Liver (tissue), 9 donors: ENCODE results near the gene BPHL. TPM values are rescaled to one million over a fixed set of nuclear protein-coding genes. Genes with fewer than 3 reads are reported as not detected.

Experiments used
- DNase-seq: peaks from one replicate; pipeline ENCODE4 v3.0.0-alpha.2; 2017; ENCODE audit warnings: low spot score
- H3K27ac ChIP-seq, 2 donors: one replicate each; pipeline ENCODE4 v1.7.0; 2013; ENCODE audit warnings: inconsistent platforms in 2 of 2, low read length in 2 of 2, control low read depth in 1 of 2, low read depth in 1 of 2, mild to moderate bottlenecking in 1 of 2
- H3K27me3 ChIP-seq, 4 donors: one replicate each; pipeline versions ENCODE4 v1.6.1 to v1.7.0; 2013; ENCODE audit warnings: low read length in 3 of 4, inconsistent platforms in 1 of 4, mild to moderate bottlenecking in 1 of 4, moderate library complexity in 1 of 4; ENCODE audit not compliant: control insufficient read depth in 4 of 4, insufficient read depth in 4 of 4
- H3K36me3 ChIP-seq, 4 donors: one replicate each; pipeline versions ENCODE4 v1.6.1 to v1.7.0; 2013; ENCODE audit warnings: low read length in 3 of 4, mild to moderate bottlenecking in 3 of 4, low read depth in 1 of 4, moderate library complexity in 1 of 4; ENCODE audit not compliant: control insufficient read depth in 4 of 4, insufficient read depth in 3 of 4
- H3K4me1 ChIP-seq, 4 donors: one replicate each; pipeline versions ENCODE4 v1.6.1 to v1.7.0; 2013; ENCODE audit warnings: low read length in 3 of 4, mild to moderate bottlenecking in 3 of 4, moderate library complexity in 1 of 4; ENCODE audit not compliant: control insufficient read depth in 4 of 4, insufficient read depth in 4 of 4
- H3K4me3 ChIP-seq, 3 donors: one replicate each; pipeline versions ENCODE4 v1.6.1 to v1.7.0; 2013; ENCODE audit warnings: low read length in 3 of 3, control low read depth in 1 of 3, low read depth in 1 of 3, mild to moderate bottlenecking in 1 of 3
- H3K9ac ChIP-seq, 2 donors: one replicate each; pipeline ENCODE4 v1.7.0; 2013; ENCODE audit warnings: low read length in 2 of 2, mild to moderate bottlenecking in 2 of 2, moderate library complexity in 2 of 2, control low read depth in 1 of 2, low read depth in 1 of 2
- H3K9me3 ChIP-seq, 4 donors: one replicate each; pipeline versions ENCODE4 v1.6.1 to v1.7.0; 2013; ENCODE audit warnings: low read length in 3 of 4; ENCODE audit not compliant: control insufficient read depth in 4 of 4
- EGR1 ChIP-seq, 2 donors: IDR thresholded peaks; 2 replicates each; pipeline ENCODE4 v1.6.1; 2016 to 2018; ENCODE audit warnings: antibody characterized with exemption in 2 of 2, low read depth in 2 of 2
- FOXA1 ChIP-seq: IDR thresholded peaks from 2 replicates; pipeline ENCODE4 v1.6.1; 2016; ENCODE audit warnings: antibody characterized with exemption
- FOXA2 ChIP-seq: IDR thresholded peaks from 2 replicates; pipeline ENCODE4 v1.6.1; 2016; ENCODE audit warnings: antibody characterized with exemption
- GABPA ChIP-seq, 2 donors: IDR thresholded peaks in 1 of 2; conservative IDR thresholded peaks in 1 of 2; 2 replicates each; pipeline ENCODE4 v1.6.1; 2016; ENCODE audit warnings: antibody characterized with exemption in 2 of 2, mild to moderate bottlenecking in 1 of 2, moderate library complexity in 1 of 2
- HNF4A ChIP-seq, 2 donors: conservative IDR thresholded peaks; 2 replicates each; pipeline ENCODE4 v1.6.1; 2016; ENCODE audit warnings: antibody characterized with exemption in 2 of 2, mild to moderate bottlenecking in 2 of 2
- HNF4G ChIP-seq: IDR thresholded peaks from 2 replicates; pipeline ENCODE4 v1.6.1; 2016; ENCODE audit warnings: antibody characterized with exemption
- JUND ChIP-seq, 2 donors: IDR thresholded peaks; 2 replicates each; pipeline ENCODE4 v1.6.1; 2016; ENCODE audit warnings: antibody characterized with exemption in 2 of 2
- NR2F2 ChIP-seq: IDR thresholded peaks from 2 replicates; pipeline ENCODE4 v1.6.1; 2016; ENCODE audit warnings: antibody characterized with exemption
- RAD21 ChIP-seq, 2 donors: IDR thresholded peaks; 2 replicates each; pipeline ENCODE4 v1.6.1; 2016; ENCODE audit warnings: antibody characterized with exemption in 2 of 2, mild to moderate bottlenecking in 2 of 2
- RXRA ChIP-seq, 2 donors: IDR thresholded peaks; 2 replicates each; pipeline ENCODE4 v1.6.1; 2017 to 2018; ENCODE audit warnings: antibody characterized with exemption in 2 of 2, mild to moderate bottlenecking in 1 of 2
- SP1 ChIP-seq: IDR thresholded peaks from 2 replicates; pipeline ENCODE4 v1.6.1; 2018; ENCODE audit warnings: antibody characterized with exemption, mild to moderate bottlenecking
- TAF1 ChIP-seq: conservative IDR thresholded peaks from 2 replicates; pipeline ENCODE4 v1.6.1; 2016; ENCODE audit warnings: antibody characterized with exemption, mild to moderate bottlenecking
- YY1 ChIP-seq: IDR thresholded peaks from 2 replicates; pipeline ENCODE4 v1.6.1; 2016; ENCODE audit warnings: antibody characterized with exemption, mild to moderate bottlenecking
- WGBS: extraction: QIAGEN DNeasy Blood & Tissue Kit; methylation state at CpG from one replicate; pipeline ENCODE4 v1.1.7; 2013; 5-methylcytosine and 5-hydroxymethylcytosine counted together
- polyA plus RNA-seq, 2 donors: library from polyadenylated mRNA; stranded (reverse) in 1 of 2; unstranded in 1 of 2; fragments of 200-250 nt in 1 of 2; fragments of >200 nt in 1 of 2; fragmentation: Nextera tagmentation in 1 of 2; extraction: Ambion mirVana in 1 of 2; gene quantifications; one replicate each; pipeline versions ENCODE4 v1.2.1 to v1.2.3, GENCODE V29; 2013 to 2015
- total RNA-seq, 2 donors: library from RNA; depleted of rRNA; stranded (reverse); fragments of >200 nt; gene quantifications; one replicate each; pipeline ENCODE4 v1.2.3, GENCODE V29; 2014
- TF ChIP-seq, protein P1 (sequence below): IDR thresholded peaks from 2 replicates; pipeline ENCODE4 v1.6.1; 2016; ENCODE audit warnings: antibody characterized with exemption, mild to moderate bottlenecking
- TF ChIP-seq, protein P2 (sequence below): IDR thresholded peaks from 2 replicates; pipeline ENCODE4 v1.6.1; 2016; ENCODE audit warnings: antibody characterized with exemption
- TF ChIP-seq, protein P3 (sequence below): IDR thresholded peaks from 2 replicates; pipeline ENCODE4 v1.6.1; 2016; ENCODE audit warnings: antibody characterized with exemption
- TF ChIP-seq, protein P4 (sequence below): IDR thresholded peaks from 2 replicates; pipeline ENCODE4 v1.6.1; 2016; ENCODE audit warnings: antibody characterized with exemption
- TF ChIP-seq, protein P5 (sequence below): fragments of 150-350 bp; IDR thresholded peaks from 2 replicates; pipeline ENCODE4 v1.5.1; 2017; ENCODE audit warnings: improper control_type of control experiment, low read depth, low read length; ENCODE audit not compliant: missing input control
- donor health status: healthy.
- donor health status: healthy.
- donor health status: healthy.
- donor health status: healthy.
- donor health status: healthy.

BPHL gene
- total and polyA plus RNA-seq, 4 donors = 16.0 to 90.8 (median 31.5) TPM

DNA sequence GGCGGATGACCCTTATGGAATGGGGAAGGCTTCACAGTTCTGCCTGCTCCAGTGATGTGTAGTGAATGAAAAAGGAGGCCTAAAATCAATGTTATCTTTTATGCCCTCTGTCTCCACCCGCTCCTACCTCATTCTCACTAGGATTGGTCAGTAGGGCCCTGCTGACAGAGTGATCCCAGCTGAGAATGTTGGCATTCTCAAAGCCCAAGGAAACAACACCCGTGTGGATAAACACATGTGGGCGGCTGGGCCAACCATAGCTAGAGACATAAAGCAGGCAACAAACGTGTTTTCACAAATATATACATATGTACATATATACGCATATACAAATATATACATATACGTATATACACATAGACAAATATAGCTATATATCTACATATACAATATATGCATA is 45.7 kb upstream of the BPHL start (continued):
- TF ChIP-seq, protein P1, sequence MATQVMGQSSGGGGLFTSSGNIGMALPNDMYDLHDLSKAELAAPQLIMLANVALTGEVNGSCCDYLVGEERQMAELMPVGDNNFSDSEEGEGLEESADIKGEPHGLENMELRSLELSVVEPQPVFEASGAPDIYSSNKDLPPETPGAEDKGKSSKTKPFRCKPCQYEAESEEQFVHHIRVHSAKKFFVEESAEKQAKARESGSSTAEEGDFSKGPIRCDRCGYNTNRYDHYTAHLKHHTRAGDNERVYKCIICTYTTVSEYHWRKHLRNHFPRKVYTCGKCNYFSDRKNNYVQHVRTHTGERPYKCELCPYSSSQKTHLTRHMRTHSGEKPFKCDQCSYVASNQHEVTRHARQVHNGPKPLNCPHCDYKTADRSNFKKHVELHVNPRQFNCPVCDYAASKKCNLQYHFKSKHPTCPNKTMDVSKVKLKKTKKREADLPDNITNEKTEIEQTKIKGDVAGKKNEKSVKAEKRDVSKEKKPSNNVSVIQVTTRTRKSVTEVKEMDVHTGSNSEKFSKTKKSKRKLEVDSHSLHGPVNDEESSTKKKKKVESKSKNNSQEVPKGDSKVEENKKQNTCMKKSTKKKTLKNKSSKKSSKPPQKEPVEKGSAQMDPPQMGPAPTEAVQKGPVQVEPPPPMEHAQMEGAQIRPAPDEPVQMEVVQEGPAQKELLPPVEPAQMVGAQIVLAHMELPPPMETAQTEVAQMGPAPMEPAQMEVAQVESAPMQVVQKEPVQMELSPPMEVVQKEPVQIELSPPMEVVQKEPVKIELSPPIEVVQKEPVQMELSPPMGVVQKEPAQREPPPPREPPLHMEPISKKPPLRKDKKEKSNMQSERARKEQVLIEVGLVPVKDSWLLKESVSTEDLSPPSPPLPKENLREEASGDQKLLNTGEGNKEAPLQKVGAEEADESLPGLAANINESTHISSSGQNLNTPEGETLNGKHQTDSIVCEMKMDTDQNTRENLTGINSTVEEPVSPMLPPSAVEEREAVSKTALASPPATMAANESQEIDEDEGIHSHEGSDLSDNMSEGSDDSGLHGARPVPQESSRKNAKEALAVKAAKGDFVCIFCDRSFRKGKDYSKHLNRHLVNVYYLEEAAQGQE = no peak

DNA sequence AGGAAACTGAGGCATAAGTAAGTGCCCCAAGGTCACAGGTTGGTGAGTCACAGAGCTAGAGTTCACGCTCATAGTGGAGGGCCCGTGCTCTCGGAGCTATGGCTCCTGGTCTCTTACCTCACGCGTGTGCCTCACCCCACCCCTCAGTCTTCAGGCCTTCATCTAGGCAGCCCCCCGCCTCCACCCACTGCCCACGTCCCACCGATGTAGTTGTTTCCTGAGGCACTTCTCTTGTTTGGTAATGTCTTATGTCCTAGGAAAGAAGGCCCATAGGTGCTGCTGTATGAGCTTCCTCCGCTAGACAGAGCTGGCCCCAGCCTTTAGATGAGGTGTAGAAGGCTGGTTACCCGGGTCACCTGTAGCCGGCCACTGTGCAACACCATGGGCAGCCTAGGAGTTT is 45.1 kb upstream of the BPHL start:
- no peak for DNase-seq
- no peak overlapping the region for H3K27ac ChIP-seq
- WGBS = 89% methylated on average over 11 of the region's 11 CpGs
- TF ChIP-seq HNF4A (conservative IDR thresholded peaks at IDR 0.05) = no peak
- TF ChIP-seq FOXA1 = no peak
- TF ChIP-seq, protein P2, sequence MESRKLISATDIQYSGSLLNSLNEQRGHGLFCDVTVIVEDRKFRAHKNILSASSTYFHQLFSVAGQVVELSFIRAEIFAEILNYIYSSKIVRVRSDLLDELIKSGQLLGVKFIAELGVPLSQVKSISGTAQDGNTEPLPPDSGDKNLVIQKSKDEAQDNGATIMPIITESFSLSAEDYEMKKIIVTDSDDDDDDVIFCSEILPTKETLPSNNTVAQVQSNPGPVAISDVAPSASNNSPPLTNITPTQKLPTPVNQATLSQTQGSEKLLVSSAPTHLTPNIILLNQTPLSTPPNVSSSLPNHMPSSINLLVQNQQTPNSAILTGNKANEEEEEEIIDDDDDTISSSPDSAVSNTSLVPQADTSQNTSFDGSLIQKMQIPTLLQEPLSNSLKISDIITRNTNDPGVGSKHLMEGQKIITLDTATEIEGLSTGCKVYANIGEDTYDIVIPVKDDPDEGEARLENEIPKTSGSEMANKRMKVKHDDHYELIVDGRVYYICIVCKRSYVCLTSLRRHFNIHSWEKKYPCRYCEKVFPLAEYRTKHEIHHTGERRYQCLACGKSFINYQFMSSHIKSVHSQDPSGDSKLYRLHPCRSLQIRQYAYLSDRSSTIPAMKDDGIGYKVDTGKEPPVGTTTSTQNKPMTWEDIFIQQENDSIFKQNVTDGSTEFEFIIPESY = no peak
- TF ChIP-seq YY1 = no peak
- TF ChIP-seq, protein P3, sequence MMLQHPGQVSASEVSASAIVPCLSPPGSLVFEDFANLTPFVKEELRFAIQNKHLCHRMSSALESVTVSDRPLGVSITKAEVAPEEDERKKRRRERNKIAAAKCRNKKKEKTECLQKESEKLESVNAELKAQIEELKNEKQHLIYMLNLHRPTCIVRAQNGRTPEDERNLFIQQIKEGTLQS = no peak
- TF ChIP-seq FOXA2 = no peak
- TF ChIP-seq, protein P1 = no peak
- TF ChIP-seq GABPA (IDR thresholded peaks at IDR 0.05 in 1 of 2, conservative IDR thresholded peaks at IDR 0.05 in 1 of 2) = no peak
- TF ChIP-seq, protein P4, sequence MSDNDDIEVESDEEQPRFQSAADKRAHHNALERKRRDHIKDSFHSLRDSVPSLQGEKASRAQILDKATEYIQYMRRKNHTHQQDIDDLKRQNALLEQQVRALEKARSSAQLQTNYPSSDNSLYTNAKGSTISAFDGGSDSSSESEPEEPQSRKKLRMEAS = no peak
- TF ChIP-seq EGR1 (IDR thresholded peaks at IDR 0.05; ENCODE audit: low read depth in 2 of 2) = no peak
- TF ChIP-seq NR2F2 = no peak
- TF ChIP-seq HNF4G = no peak
- TF ChIP-seq JUND (IDR thresholded peaks at IDR 0.05) = no peak
- TF ChIP-seq, protein P5, sequence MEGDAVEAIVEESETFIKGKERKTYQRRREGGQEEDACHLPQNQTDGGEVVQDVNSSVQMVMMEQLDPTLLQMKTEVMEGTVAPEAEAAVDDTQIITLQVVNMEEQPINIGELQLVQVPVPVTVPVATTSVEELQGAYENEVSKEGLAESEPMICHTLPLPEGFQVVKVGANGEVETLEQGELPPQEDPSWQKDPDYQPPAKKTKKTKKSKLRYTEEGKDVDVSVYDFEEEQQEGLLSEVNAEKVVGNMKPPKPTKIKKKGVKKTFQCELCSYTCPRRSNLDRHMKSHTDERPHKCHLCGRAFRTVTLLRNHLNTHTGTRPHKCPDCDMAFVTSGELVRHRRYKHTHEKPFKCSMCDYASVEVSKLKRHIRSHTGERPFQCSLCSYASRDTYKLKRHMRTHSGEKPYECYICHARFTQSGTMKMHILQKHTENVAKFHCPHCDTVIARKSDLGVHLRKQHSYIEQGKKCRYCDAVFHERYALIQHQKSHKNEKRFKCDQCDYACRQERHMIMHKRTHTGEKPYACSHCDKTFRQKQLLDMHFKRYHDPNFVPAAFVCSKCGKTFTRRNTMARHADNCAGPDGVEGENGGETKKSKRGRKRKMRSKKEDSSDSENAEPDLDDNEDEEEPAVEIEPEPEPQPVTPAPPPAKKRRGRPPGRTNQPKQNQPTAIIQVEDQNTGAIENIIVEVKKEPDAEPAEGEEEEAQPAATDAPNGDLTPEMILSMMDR = no peak
- TF ChIP-seq SP1 = no peak
- no peak for TF ChIP-seq RAD21 (IDR thresholded peaks at IDR 0.05)
- no peak for TF ChIP-seq RXRA (IDR thresholded peaks at IDR 0.05)
- TF ChIP-seq TAF1 = no peak
- H3K4me3 ChIP-seq = no peak overlapping the region
- H3K27me3 ChIP-seq = no peaks in the 10 kb centered on the region
- no peak overlapping the region for H3K9ac ChIP-seq
- H3K36me3 ChIP-seq = peaks cover 5 to 20% (median 15%) of the 10 kb centered on the region in 4 donors
- peaks cover 4 to 44% (median 27%) of the 10 kb centered on the region in 4 donors for H3K4me1 ChIP-seq
- H3K9me3 ChIP-seq = no peaks in the 10 kb centered on the region
